ENCODE data around the gene RIT1.

DNA sequence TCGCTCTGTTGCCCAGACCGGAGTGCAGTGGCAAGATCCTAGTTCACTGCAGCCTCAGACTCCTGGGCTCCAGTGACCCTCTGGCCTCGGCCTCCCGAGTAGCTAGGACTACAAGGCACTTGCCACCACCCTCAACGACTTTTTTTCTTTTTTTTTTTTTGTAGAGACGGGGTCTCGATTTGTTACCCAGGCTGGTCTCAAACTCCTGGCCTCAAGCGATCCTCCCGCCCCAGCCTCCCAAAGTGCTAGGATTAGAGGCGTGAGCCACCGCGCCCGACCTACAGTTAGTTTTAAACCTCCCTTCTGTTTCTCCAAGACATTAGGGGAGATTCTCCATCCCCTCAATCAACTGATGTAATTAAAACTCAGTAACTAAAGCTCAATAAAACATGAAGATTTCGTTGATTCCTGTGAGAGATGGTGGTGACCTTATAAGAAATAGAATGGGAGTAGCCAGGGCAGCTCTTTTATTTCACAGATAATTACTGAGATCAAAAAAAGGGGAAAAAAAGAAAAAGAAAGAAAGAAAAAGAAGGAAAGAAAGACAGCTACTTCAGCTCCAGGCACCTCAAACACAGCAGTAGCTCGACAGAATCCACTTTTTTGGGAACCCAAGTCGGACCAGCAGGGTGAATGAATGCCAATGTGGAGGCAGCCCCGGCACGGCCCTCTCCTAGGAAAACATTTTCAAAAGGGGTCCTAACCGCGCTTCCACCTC lies 54.7 kb downstream of the RIT1 start:
- no peak for TF ChIP-seq SUZ12 (IDR thresholded peaks at IDR 0.05; ENCODE audit: extremely low read depth, insufficient read depth, insufficient read length)
- no peak for TF ChIP-seq ZNF274 (IDR thresholded peaks at IDR 0.05; ENCODE audit: low read depth, low read length)
- TF ChIP-seq YY1 (IDR thresholded peaks at IDR 0.05; ENCODE audit: insufficient read depth, insufficient read length), result no peak

Data from NT2/D1 (cell line).